ENCODE data around the gene SGPP2.

GRCh38 chr2:222609381-222609780 lies 185.0 kb downstream of the SGPP2 start:
- TF ChIP-seq POLR2A (IDR thresholded peaks at IDR 0.05; ENCODE audit: low read depth, low read length) = no peak
- TF ChIP-seq MAZ (IDR thresholded peaks at IDR 0.05; ENCODE audit: borderline replicate concordance, low read depth, low read length) = no peak
- TF ChIP-seq CTCF (conservative IDR thresholded peaks at IDR 0.05; ENCODE audit: low read depth, low read length) = no peak
- no peak for TF ChIP-seq SMC3 (IDR thresholded peaks at IDR 0.05; ENCODE audit: low read depth, low read length)
- TF ChIP-seq USF2 (IDR thresholded peaks at IDR 0.05; ENCODE audit: low read depth, low read length) = no peak
- no peak for TF ChIP-seq MAFK (IDR thresholded peaks at IDR 0.05; ENCODE audit: low read depth, low read length)
- TF ChIP-seq BHLHE40 (IDR thresholded peaks at IDR 0.05; ENCODE audit: low read depth, low read length) = no peak
- TF ChIP-seq RCOR1 (IDR thresholded peaks at IDR 0.05; ENCODE audit: insufficient replicate concordance, low read length) = no peak
- TF ChIP-seq ELK1 (IDR thresholded peaks at IDR 0.05; ENCODE audit: borderline replicate concordance, low read depth, low read length) = no peak
- TF ChIP-seq NFE2L2 (IDR thresholded peaks at IDR 0.05; ENCODE audit: low read depth, low read length) = no peak
- no peak for TF ChIP-seq RFX5 (IDR thresholded peaks at IDR 0.05; ENCODE audit: low read depth, low read length)
- TF ChIP-seq CEBPB (IDR thresholded peaks at IDR 0.05; ENCODE audit: low read depth, low read length) = no peak

All from IMR-90 (cell line).